Stimulated activated CD4-positive, alpha-beta T cell treated with anti-CD3 and anti-CD28 coated beads, TNF-alpha, amount 100 ng/mL, for 24 hours (primary cell): Measurements from ENCODE around the gene DIP2A.
"Not testable (repeated sequence)": the region's sequence is repeated elsewhere in the genome, so short reads cannot be mapped to it uniquely, and the experiment has no call there.

Source experiments
- DNase-seq, 3 experiments: peaks; one replicate each; pipeline ENCODE4 v3.0.0-alpha.2; 2020; ENCODE audit warnings: low read depth in 3 of 3

The DIP2A gene

DNA sequence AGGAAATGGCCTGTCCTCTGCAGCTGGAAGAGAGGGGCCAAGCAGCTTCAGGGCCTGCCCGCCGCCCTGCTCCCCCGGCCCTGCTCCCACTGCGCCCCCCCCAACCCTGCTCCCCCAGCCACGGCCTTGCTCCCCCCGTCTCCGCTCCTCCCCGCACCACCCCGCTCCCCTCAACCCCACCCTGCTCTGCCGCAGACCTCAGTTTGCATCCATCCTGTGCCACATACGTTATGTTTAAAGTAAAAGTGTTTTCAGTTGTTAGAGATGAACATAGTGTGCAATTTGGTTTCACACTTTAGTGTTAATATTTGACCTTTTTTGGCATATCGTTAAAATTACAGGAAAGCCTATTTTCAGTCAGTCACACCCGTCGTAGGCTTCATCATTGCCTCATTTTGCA is 34.1 kb upstream of the DIP2A start:
- DNase-seq = no peak

DNA sequence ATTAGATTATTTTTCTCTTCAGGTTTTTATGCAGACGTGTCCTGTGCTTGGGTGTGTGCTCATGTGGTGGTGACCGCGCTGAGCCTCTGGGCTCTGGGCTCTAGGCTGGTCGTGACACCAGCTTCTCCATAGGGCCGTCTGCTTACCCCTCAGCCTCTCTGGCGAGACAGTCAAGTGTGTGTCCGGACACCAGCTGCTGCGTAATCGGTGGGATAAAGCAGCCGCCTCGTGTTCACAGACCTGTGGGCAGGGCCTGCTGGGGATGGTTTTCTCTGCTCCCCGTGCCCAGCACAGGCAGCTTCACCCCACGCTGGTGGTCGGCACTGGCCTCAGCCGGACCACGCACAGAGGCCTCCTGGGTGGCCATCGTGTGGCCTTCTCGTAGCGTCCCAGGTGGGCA is 33.6 kb upstream of the DIP2A start:
- no peak for DNase-seq

DNA sequence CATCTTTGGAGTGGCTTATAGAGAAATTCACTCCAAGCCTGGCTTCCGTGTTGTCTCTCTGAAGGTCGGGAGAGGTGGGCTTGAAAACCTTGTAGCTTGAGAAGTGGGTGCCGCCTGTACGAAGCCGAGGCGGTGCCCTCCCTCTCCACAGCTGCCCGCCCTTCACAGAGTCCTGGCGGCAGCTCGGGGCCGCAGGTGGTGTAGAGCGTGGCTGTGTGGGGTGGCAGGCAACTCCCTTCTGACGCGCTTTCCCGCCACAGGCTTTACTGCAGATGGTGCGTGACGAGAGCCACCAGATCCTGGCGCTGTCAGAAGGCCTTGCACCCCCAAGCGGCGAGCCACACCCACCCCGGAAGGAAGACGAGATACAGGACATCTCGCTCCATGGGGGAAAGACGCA is 33.1 kb upstream of the DIP2A start:
- peak in 1 of 3 experiments; percentile 11 for DNase-seq

DNA sequence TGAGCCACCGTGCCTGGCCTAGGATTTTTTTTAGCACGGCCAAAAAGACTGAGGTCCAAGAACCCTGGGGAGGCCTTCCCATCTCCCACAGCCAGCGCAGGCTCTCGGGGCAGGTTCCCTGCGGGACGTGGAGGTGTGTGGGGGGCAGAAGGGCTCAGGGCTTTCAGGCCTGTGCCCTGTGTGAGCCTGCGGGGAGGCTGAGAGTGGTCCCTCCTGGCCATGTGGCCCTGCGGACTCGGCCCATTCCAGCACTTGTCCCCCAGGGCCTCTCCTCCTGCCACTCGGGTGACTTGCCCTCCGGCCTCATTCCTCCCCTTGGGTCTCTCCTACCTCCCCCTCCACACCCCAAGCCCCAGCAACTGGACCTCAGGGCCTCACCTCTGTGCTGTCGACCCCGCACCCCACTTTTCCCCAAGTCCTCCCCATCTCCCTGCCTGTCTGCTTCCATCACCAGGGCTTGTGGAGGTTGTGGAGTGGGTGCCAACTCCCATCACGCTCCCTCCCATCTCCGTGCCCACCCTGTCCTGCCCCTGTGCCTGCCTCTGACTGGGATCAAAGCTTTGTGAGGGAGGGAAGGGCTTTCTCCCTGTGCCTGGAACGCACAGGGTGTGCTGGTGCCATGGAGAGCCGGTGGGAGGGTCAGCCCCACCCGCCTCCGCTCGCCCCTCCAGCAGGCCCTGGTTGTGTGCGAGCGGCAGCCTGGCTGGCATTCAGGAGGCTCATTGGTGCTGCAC is 32.2 kb upstream of the DIP2A start:
- DNase-seq = no peak

DNA sequence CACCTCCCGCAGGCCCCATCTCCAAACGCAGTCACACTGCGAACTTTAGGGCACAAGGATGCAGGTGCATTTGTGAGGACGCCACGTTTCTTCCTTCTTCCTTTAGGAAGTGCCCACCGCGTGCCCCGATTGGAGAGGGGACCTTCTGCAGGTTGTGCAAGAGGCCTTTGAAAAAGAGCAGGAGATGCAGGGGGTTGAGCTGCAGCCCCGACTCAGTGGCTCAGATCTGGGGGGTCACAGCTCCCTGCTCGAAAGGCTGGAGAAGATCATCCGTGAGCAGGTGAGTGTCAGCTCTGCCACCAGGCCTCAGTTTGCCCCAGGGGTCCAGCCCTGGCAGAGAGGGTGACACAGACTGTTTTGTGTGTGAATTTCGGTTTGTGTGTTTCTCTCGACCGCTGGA is 31.2 kb upstream of the DIP2A start:
- DNase-seq = no peak

DNA sequence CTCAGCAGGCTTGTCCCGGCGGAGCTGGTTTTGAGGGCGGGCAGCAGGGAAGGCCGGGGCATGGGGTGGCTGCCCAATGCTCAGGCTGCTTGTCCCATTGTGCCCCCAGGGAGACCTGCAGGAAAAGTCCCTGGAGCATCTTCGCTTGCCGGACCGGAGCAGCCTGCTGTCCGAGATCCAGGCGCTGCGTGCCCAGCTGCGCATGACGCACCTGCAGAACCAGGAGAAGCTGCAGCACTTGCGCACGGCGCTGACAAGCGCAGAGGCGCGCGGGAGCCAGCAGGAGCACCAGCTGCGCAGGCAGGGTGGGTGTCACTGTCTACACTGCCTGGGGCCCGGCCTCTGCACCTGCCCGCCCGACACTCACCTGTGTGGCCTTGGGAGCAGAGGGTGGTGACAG is 30.4 kb upstream of the DIP2A start:
- no peak for DNase-seq

DNA sequence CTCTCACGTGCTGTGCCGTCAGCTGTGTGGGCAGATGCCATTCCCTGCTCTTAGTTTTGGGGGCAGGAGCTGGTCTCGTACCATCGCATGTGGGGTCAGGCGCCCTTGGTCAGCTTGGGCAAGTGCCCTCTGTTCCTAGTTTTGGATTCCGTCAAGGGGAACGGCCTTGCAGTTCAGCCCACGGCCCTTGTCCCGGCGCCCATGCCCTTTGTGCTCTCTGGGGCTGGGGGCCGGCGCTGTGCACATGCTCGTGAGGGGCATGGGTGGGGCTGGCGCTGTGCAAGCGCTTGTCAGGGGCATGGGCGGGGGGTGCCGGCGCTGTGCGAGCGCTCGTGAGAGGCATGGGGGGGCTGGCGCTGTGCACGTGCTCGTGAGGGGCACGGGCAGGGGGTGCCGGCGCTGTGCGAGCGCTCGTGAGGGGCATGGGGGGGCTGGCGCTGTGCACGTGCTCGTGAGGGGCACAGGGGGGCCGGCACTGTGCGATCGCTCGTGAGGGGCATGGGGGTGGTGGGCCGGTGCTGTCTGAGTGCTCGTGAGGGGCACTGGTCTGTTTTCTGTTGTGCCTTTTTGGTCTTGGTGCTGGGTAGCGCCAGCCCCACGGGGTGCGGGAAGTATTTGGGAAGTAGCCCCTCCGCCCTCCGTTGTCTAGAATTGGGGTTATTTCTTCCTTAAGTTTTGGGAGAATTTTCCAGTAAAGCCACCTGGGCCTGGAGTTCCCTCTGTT is 29.5 kb upstream of the DIP2A start:
- DNase-seq = no peak

DNA sequence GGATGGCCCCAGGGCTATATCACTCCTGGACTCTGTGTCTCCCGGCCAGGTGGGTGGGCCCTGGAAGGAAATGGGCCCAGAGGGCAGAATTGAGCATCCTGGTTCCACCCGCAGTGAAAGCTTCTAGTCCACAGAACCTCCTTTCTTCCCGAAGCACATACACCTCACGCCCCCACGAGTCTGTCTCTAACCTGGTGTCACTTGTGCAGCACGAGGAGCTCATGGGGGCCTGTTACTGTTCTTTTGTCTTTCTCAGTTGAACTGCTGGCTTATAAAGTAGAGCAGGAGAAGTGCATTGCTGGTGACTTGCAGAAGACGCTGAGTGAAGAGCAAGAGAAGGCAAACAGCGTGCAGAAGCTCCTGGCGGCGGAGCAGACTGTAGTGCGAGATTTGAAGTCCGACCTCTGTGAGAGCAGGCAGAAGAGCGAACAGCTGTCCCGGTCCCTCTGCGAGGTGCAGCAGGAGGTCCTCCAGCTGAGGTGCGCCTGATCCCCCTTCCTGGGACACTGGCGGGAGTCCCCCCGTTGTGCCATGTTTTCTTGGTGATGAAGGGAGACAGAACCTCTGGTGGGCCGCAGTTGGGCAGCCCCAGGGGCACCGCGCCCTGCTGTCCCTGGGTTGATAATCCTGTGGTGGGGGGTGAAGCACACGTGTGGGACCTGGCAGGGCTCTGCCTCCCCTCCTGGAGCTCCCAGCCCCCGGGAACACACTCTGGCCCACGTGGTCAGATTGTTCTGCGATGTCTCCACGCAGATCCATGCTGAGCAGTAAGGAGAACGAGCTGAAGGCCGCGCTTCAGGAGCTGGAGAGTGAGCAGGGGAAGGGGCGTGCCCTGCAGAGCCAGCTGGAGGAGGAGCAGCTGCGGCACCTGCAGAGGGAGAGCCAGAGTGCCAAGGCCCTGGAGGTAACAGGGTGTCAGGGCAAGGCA is 28.7 kb upstream of the DIP2A start:
- no peak for DNase-seq

DNA sequence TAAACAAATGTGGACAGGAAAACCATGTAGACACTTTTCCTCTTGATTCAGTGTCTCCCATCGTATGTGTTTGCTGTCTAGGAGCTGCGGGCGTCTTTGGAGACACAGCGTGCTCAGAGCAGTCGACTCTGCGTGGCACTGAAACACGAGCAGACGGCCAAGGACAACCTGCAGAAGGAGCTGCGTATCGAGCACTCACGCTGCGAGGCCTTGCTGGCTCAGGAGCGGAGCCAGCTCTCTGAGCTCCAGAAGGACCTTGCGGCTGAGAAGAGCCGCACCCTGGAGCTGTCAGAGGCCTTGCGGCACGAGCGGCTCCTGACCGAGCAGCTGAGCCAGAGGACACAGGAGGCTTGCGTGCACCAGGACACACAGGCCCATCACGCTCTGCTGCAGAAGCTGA is 27.2 kb upstream of the DIP2A start:
- no peak for DNase-seq

DNA sequence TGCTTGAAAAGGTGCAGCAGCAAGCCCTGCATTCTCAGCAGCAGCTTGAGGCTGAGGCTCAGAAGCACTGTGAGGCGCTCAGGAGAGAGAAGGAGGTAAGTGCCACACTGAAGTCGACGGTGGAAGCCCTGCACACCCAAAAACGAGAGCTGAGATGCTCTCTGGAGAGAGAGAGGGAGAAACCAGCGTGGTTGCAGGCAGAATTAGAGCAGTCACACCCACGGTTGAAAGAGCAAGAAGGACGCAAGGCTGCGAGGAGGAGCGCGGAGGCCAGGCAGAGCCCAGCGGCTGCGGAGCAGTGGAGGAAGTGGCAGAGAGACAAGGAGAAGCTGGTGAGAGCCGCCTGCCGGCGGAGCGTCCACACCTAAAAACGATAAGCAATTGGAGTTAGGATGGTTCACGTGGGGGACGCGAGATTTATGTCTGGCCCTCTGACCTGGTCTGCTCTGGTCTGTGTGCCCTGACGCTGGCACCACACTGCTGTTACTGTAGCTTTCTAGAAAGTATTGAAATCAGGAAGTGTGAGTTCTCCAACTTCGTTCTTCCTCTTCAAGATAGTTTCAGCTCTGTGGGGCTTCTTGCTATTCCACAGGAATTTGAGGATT is 26.7 kb upstream of the DIP2A start:
- DNase-seq = no peak

DNA sequence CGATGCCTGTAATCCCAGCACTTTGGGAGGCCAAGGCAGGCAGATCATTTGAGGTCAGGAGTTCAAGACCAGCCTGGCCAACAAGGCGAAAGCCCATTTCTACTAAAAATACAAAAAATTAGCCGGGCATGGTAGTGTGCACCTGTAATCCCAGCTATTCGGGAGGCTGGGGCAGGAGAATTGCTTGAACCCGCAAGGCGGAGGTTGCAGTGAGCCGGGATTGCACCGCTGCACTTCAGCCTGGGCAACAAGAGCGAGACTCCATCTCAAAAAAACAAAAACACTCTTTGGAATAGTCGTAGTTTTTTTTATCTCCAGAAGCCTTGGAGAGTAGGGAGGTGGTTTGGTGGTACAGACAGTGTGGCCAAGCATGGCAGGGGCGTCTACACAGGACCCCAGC is 25.6 kb upstream of the DIP2A start:
- not testable (repeated sequence) for DNase-seq

DNA sequence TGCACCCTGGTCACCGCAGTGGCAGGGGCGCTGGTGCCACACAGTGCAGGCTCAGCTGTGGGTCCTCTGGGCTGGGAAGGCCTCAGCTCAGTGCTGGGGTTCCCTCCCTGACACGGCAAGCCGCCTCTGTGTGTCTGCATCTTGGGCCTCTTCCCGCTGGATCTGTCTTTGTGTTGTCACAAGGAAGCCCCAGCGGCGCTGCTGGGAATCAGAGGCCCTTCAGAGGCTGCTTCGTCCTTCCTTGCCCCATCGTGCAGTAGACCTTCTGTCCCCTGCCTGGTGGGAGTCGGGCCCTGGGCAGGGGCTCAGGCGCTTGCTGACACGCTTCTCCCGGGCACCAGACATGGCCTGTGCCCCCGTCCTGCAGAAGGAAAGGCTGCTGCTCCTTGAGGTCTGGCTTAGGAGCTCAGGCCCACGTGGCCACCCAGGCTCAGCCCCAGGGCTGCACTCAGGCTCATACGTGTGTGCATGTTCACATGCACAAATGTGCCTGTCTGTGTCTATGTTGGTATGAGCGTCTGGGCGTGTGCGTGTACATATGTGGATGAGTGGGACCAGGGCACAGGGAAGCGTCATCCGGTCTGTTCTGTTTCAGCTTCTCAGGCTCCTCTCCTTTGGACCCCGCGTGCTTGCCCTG is 24.3 kb upstream of the DIP2A start:
- DNase-seq = no peak

DNA sequence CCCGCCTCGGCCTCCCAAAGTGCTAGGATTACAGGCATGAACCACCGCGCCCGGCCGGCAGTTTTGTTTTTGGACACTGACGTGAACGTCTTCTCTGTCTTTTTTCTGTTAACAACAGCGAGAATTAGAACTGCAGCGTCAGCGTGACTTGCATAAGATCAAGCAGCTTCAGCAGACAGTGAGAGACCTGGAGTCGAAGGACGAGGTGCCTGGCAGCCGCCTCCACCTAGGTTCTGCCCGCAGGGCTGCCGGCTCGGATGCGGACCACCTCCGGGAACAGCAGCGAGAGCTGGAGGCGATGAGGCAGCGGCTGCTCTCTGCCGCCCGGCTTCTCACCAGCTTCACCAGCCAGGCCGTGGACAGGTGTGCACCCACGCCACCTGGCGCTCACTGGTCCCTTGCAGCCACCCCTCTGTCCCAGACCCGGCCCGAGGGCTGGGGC is 22.9 kb upstream of the DIP2A start:
- DNase-seq = no peak

DNA sequence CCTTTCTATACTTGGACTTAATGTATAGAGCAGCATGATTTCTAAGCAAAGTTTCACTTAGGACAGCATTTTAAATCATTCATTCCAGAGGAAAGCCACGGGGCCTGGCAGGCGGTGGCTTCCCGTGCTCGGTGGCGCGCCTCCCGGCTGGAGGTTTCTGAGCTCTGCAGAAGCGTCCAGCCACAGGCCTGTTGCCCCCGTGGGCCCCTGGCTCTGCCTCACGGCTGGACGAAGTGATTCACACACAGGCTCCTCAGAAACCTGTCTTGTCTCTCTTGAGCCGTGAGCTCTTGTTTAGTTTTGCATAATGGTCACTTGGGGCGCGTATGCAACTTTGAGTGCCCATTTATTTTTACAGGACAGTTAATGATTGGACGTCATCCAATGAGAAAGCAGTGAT is 22.1 kb upstream of the DIP2A start:
- no peak for DNase-seq

DNA sequence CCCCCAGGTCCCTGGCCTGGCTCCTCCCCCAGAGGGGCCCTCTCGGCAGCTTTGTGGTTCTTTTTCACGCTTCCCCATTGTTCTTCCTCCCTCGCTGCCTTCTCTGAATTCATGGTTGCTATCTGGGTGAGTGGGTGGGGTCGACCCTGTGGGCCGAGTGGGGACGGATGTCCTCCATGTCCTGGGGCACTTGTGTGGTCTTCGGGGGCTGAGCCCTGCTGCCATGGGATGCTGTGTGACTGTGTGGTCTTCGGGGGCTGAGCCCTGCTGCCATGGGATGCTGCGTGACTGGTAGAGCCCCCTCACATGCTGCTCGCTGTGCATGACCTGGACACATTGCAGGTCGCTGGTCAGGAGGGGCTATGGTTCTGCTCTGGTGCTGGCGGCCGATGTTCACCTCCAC is 21.6 kb upstream of the DIP2A start:
- DNase-seq = no peak

DNA sequence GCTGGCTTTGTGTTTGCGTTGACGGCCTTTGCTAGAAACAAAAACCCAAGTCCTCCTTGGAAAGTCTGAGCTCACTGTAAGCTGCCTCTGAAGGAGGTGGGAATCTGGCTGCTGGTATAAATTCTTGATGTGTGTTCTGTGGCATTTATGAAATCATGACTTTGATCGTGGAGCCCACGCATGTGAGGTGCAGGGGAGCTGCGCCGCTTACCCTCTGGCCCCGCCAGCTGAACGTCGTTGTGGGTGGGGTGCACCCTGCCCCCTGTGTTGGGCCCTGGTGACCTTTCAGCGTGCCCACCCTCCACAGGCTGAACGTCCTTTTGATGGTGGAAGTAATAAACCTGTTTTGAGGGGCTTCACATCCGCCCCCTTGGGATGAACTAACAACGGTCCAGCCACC is 21.2 kb upstream of the DIP2A start:
- no peak for DNase-seq

DNA sequence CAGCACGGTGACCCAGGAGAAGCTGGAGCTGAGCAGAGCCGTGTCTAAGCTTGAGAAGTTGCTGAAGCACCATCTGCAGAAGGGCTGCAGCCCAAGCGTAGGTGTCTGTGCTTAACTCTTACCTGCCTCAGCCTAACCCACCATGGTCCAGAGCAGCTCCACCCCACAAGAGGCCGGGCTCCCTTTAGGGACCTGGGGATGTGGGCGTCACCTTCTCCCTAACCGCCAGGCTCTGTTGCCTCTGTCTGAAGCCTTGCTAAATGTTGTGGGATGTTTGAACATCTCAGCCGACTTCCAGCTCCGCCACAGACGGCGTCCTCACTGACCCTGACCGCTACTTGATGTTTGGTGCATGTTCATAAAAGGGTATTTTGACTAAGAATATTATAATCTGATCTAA is 20.4 kb upstream of the DIP2A start:
- no peak for DNase-seq

DNA sequence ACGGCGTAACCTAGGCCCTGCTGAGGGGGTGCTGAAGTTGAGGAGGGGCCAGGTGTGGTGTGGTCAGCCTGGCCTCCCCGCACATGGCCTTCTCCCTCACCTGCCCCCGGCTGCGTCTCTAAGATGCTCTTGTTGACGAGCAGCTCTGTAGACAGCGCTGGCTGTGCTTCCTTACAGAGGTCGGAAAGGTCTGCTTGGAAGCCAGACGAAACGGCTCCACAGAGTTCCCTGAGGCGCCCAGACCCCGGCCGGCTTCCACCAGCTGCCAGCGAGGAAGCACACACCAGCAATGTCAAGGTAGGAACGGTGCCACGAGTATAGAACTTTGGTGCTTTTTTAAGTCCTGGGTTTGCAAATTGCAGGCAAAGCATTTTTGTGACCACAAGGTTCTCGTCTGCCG is 18.8 kb upstream of the DIP2A start:
- no peak for DNase-seq

DNA sequence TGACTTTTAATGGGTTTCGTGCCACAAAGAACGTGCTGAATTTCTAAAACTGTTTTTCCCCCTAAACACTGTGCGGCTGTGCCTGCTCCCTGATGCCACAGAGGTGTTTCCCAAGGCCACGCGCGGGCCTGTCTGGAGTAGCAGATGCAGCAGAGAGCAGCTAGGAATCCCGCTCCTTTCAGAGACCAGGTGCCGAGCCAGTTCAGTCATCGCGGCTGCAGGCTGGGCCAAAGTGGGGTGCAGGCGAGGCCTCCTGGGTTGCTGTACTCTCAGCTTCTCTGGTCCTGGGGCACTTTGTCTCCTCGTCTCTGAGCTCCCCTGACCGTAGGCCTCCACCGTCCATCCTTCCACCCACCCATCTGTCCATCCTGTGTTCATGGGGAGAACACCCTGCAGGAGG is 17.4 kb upstream of the DIP2A start:
- DNase-seq = no peak

DNA sequence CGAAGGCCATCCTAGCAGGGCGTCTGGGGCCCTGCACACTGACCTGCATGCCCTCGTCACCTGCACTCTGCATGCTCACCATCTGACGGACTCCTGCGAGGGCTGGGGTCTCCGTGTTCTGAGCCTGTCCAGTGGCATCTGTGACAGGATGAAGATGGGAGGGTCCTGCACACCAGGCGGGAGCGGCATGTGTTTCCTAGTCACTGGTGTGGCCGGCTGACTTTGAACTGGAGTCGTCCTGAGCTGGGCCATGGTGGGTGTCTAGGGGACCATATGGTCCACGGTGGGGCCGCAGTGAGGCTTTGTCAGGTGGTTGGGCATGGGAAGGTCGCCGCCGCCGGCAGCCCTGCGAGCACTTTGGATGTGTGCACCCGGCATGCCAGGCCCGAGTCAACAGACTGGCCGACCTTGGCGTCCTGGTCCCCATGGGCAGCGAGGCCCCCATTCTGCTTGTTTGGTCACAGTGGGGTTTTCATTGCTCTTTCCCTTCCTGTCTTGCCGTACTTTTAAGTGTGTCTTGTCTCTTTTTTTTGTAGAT is 16.7 kb upstream of the DIP2A start:
- no peak for DNase-seq

DNA sequence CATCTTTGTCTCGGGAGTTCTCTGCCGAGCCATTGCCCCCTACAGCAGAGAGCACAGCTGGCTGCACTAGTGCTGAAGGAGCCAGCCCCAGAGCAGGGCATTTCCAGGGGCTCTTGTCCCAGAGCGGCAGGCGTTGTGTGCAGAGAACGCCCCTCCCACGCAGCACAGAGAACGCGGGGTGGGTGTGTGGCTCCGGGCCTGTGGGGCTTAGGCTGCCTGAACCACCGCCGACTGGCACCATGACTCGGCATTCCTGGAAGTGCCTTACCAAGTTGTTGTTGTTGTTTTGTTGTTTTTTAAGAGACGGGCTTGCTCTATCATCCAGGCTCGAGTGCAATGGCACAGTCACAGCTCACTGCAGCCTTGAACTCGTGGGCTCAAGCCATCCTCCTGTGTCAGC is 15.8 kb upstream of the DIP2A start:
- DNase-seq = no peak
